ENCODE results near the gene TCF7L1.

DNA sequence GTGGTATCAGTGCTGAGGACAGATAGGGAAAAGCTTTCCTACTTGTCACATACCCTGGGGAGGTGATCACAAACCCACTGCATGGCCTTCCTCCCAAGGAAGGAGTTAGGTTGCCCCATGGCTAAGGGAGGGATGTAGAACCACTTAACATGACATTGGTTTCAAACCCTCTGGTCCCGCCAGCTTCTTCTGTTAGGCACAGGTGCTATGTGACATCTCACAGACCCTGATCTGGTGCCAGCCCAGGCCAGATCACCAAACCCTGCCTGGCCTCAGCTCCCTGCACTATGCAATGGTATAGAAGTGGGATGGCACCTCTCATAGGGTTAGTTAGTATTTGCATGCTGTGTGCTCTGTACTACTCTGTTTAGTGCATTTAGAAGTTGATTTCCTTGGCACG lies 58.0 kb downstream of the TCF7L1 start:
- no peak for TF ChIP-seq EZH2 (optimal IDR thresholded peaks at IDR 0.05; ENCODE audit: low read depth, low read length)
- no peak for TF ChIP-seq EZH2phosphoT487 (IDR thresholded peaks at IDR 0.05; ENCODE audit: low read length)

Data from MM.1S (cell line).